Globus pallidus (tissue), 1 donor: Measurements from ENCODE around the gene PLEKHH2.
"Not testable (repeated sequence)": the region's sequence is repeated elsewhere in the genome, so short reads cannot be mapped to it uniquely, and the experiment has no call there.

Experiments used
- DNase-seq: peaks from one replicate; pipeline ENCODE4 v3.0.0-alpha.2; 2015; ENCODE audit warnings: low spot score

Gene PLEKHH2

GRCh38 chr2:43636621-43637020 lies 439 bp upstream of the PLEKHH2 start:
- DNase-seq, result no peak

- DNase-seq, result no peak
These were observed 5.3 kb downstream of the PLEKHH2 start for GRCh38 chr2:43642363-43642762.

- no peak for DNase-seq
These were observed 6.6 kb downstream of the PLEKHH2 start for GRCh38 chr2:43643680-43644079.

- no peak for DNase-seq
These were observed 12.1 kb downstream of the PLEKHH2 start for GRCh38 chr2:43648994-43649701.

GRCh38 chr2:43653506-43653905 lies 16.4 kb downstream of the PLEKHH2 start:
- DNase-seq, result no peak

- no peak for DNase-seq
These were observed 20.2 kb downstream of the PLEKHH2 start for GRCh38 chr2:43657241-43657640.

GRCh38 chr2:43675646-43676321 lies 38.7 kb downstream of the PLEKHH2 start:
- peak; percentile 5 for DNase-seq

- DNase-seq, result peak; percentile 42
These were observed 39.4 kb downstream of the PLEKHH2 start, which contains the start of gene C1GALT1C1L for GRCh38 chr2:43676322-43677050. Gene C1GALT1C1L (minus strand): TSS chr2:43676429. CDS start chr2:43676322, 107 bp downstream.

- DNase-seq, result not testable (repeated sequence)
These were observed 40.7 kb downstream of the PLEKHH2 start for GRCh38 chr2:43677783-43678182.

GRCh38 chr2:43685357-43685756 lies 48.3 kb downstream of the PLEKHH2 start:
- DNase-seq, result no peak

- DNase-seq, result no peak
These were observed 52.9 kb downstream of the PLEKHH2 start for GRCh38 chr2:43689999-43690398.

GRCh38 chr2:43692428-43692994 lies 55.5 kb downstream of the PLEKHH2 start:
- no peak for DNase-seq

- DNase-seq, result not testable (repeated sequence)
These were observed 61.1 kb downstream of the PLEKHH2 start for GRCh38 chr2:43698140-43698539.

GRCh38 chr2:43699761-43700160 lies 62.7 kb downstream of the PLEKHH2 start:
- DNase-seq, result no peak

GRCh38 chr2:43701111-43701510 lies 64.1 kb downstream of the PLEKHH2 start:
- no peak for DNase-seq

GRCh38 chr2:43707255-43708015 lies 70.4 kb downstream of the PLEKHH2 start:
- no peak for DNase-seq

- no peak for DNase-seq
These were observed 71.1 kb downstream of the PLEKHH2 start for GRCh38 chr2:43708178-43708577.

GRCh38 chr2:43708891-43709290 lies 71.8 kb downstream of the PLEKHH2 start:
- DNase-seq, result no peak

GRCh38 chr2:43710866-43711265 lies 73.8 kb downstream of the PLEKHH2 start:
- no peak for DNase-seq

GRCh38 chr2:43714164-43714563 lies 77.1 kb downstream of the PLEKHH2 start:
- DNase-seq, result no peak

- no peak for DNase-seq
These were observed 78.4 kb downstream of the PLEKHH2 start for GRCh38 chr2:43715300-43716098.
